ENCODE data around the gene MLLT3.

GRCh38 chr9:20512636-20513035 lies 109.7 kb downstream of the MLLT3 start:
- TF ChIP-seq CTCF (CRISPR knock-in tag; IDR thresholded peaks at IDR 0.05) (no peak), CBFB (CRISPR knock-in tag; IDR thresholded peaks at IDR 0.05) (no peak), SALL1 (CRISPR knock-in tag; IDR thresholded peaks at IDR 0.05) (no peak), IRX3 (CRISPR knock-in tag; IDR thresholded peaks at IDR 0.05; ENCODE audit: borderline replicate concordance, low read depth) (no peak), ZNF136 (CRISPR knock-in tag; IDR thresholded peaks at IDR 0.05; ENCODE audit: low read depth) (no peak), FOXP1 (IDR thresholded peaks at IDR 0.05) (no peak), FOXP1 (CRISPR knock-in tag; IDR thresholded peaks at IDR 0.05) (no peak), SRF (IDR thresholded peaks at IDR 0.05; ENCODE audit: low read depth, low read length) (no peak), ZNF768 (CRISPR knock-in tag; IDR thresholded peaks at IDR 0.05) (no peak), NFYB (CRISPR knock-in tag; IDR thresholded peaks at IDR 0.05) (no peak), BRCA1 (CRISPR knock-in tag; IDR thresholded peaks at IDR 0.05) (no peak), E2F5 (CRISPR knock-in tag; conservative IDR thresholded peaks at IDR 0.05) (no peak), PHF8 (CRISPR knock-in tag; IDR thresholded peaks at IDR 0.05) (no peak), GTF2F1 (IDR thresholded peaks at IDR 0.05; ENCODE audit: low read length) (no peak), ZNF274 (CRISPR knock-in tag; IDR thresholded peaks at IDR 0.05) (no peak)

Data from HepG2 (cell line).